Measurements from ENCODE around the gene ATP13A1. TPM values are rescaled to one million over a fixed set of nuclear protein-coding genes. Genes with fewer than 3 reads are reported as not detected.
"Not testable (repeated sequence)": the region's sequence is repeated elsewhere in the genome, so short reads cannot be mapped to it uniquely, and the experiment has no call there.

ATP13A1 gene
- total RNA-seq, 1 experiment from 2014 or later, result 73.7 TPM

DNA sequence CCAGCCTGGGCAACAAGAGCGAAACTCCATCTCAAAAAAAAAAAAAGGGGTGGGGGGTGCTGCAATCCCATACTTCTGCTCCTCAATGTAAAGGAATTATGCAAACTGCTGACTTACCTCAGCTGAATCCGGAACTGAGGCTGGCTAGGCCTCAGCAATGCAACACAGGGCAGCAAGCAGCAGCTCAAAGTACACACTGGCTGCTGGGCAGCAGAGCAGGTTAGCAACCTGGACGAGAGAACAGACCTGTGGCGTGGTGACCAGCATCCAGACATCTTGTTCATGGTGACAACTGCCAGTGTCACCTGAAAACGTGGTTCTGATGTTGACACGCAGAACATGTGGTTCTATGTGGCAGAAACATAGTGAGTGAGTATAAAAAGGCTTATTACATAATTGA is 41.4 kb upstream of the ATP13A1 start:
- POLR2A ChIA-PET, result no interaction called here
- H3K9ac ChIP-seq (ENCODE audit: low read length), result no peak overlapping the region
- intact Hi-C loops (cut with micrococcal nuclease), result no loop called here
- H3K9me3 ChIP-seq (ENCODE audit: control insufficient read depth in 1 of 2, insufficient read depth in 1 of 2, low read depth in 1 of 2, low read length in 2 of 2), result peaks cover 22 to 26% of the 10 kb centered on the region in 2 experiments; a peak in 3 of 4 replicates
- H2AFZ ChIP-seq (ENCODE audit: low read depth, low read length, poor library complexity, severe bottlenecking), result no peak overlapping the region
- no peak overlapping the region for H3K27ac ChIP-seq (ENCODE audit: low read depth, low read length)
- H3K79me2 ChIP-seq (ENCODE audit: insufficient read depth, low read length), result no peaks in the 10 kb centered on the region
- H3K4me2 ChIP-seq (ENCODE audit: low read length), result no peak overlapping the region
- DNase-seq (ENCODE audit: low read depth, low spot score), result no peak
- H3K4me1 ChIP-seq (ENCODE audit: control insufficient read depth in 1 of 2, insufficient read depth in 2 of 2, low read length in 2 of 2), result no peaks in the 10 kb centered on the region
- RAD21 ChIA-PET (ENCODE audit: low non-redundant PET in 1 of 2, low total read pairs in 2 of 2, uncharacterized antibody in 2 of 2, unreplicated experiment in 2 of 2), result no interaction called here
- no TSS peak for BruUV-seq (replicated peaks)
- H3K9me2 ChIP-seq (ENCODE audit: insufficient read depth), result no peaks in the 10 kb centered on the region
- H3K27me3 ChIP-seq (ENCODE audit: insufficient read depth, low read length), result no peaks in the 10 kb centered on the region
- no peaks in the 10 kb centered on the region for H4K20me1 ChIP-seq (ENCODE audit: insufficient read depth)
- no peak for TF ChIP-seq TCF7L2 (IDR thresholded peaks at IDR 0.05; ENCODE audit: borderline replicate concordance, extremely low read depth, insufficient read depth, insufficient read length)
- TF ChIP-seq ELF1 (IDR thresholded peaks at IDR 0.05; ENCODE audit: borderline replicate concordance, low read depth), result no peak
- no peak for TF ChIP-seq SIN3A (IDR thresholded peaks at IDR 0.05; ENCODE audit: low read depth)
- no peak for TF ChIP-seq FOSL1 (IDR thresholded peaks at IDR 0.05; ENCODE audit: low read depth)
- CTCF ChIA-PET, result no interaction called here
- no peak for ATAC-seq
- no peaks in the 10 kb centered on the region for H3K36me3 ChIP-seq (ENCODE audit: control insufficient read depth in 1 of 2, insufficient read depth in 2 of 2, low read length in 2 of 2)
- H3K4me3 ChIP-seq (replicated peaks in 1 of 2; ENCODE audit: low read depth in 1 of 2, low read length in 2 of 2), result no peak overlapping the region

DNA sequence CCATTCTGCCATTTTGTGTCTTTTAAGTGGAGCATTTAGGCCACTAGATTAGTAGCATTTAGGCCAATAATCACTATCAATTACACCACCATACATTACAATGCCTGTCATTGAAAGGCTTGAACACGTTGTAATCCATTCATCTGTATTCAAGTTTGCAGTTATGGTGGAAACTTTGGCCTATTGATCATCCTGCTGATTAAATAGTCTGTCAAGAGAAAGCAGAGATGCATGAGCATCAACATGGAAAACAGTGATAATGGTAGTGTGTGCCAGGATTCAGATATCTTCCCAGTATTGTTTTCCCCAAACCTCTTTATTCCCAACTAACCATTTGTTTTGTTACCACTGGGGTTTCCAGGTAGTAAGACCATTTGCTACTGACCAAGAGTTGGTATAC is 37.0 kb upstream of the ATP13A1 start:
- BruUV-seq (replicated peaks); RAD21 ChIA-PET (ENCODE audit: low non-redundant PET in 1 of 2, low total read pairs in 2 of 2, uncharacterized antibody in 2 of 2, unreplicated experiment in 2 of 2); H3K9me3 ChIP-seq (ENCODE audit: control insufficient read depth in 1 of 2, insufficient read depth in 1 of 2, low read depth in 1 of 2, low read length in 2 of 2); ATAC-seq; H3K4me3 ChIP-seq (replicated peaks in 1 of 2; ENCODE audit: low read depth in 1 of 2, low read length in 2 of 2); H3K9me2 ChIP-seq (ENCODE audit: insufficient read depth); H3K27me3 ChIP-seq (ENCODE audit: insufficient read depth, low read length); intact Hi-C loops (cut with micrococcal nuclease); DNase-seq (ENCODE audit: low read depth, low spot score); POLR2A ChIA-PET; H2AFZ ChIP-seq (ENCODE audit: low read depth, low read length, poor library complexity, severe bottlenecking); H3K27ac ChIP-seq (ENCODE audit: low read depth, low read length); H3K4me2 ChIP-seq (ENCODE audit: low read length); H3K79me2 ChIP-seq (ENCODE audit: insufficient read depth, low read length); H3K4me1 ChIP-seq (ENCODE audit: control insufficient read depth in 1 of 2, insufficient read depth in 2 of 2, low read length in 2 of 2); CTCF ChIA-PET; H3K9ac ChIP-seq (ENCODE audit: low read length); H3K36me3 ChIP-seq (ENCODE audit: control insufficient read depth in 1 of 2, insufficient read depth in 2 of 2, low read length in 2 of 2); H4K20me1 ChIP-seq (ENCODE audit: insufficient read depth): not testable (repeated sequence)

DNA sequence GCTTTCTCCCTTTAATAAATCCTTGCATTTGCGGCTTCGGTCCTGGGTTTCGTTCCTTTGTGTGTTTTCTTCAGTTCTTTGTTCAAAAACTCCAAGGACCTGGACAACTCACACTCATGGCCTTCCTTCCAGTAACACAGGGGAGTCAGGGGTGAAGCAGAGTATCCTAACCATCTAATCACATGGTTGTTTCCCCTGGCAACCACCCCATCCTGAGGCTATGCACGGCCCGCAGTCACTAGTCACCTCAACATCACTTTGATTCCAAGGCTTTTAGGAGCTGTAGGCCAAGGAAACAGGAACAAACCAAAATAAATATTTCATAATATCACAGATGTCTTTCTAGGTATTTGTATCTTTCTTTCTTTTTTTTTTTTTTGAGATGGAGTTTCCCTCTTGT is 34.1 kb upstream of the ATP13A1 start:
- BruUV-seq (replicated peaks), result no TSS peak
- no peak for TF ChIP-seq ZFX (IDR thresholded peaks at IDR 0.05)
- TF ChIP-seq, protein P1, sequence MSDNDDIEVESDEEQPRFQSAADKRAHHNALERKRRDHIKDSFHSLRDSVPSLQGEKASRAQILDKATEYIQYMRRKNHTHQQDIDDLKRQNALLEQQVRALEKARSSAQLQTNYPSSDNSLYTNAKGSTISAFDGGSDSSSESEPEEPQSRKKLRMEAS (IDR thresholded peaks at IDR 0.05), result no peak
- TF ChIP-seq EZH2phosphoT487 (IDR thresholded peaks at IDR 0.05; ENCODE audit: borderline replicate concordance), result no peak
- TF ChIP-seq, protein P2, sequence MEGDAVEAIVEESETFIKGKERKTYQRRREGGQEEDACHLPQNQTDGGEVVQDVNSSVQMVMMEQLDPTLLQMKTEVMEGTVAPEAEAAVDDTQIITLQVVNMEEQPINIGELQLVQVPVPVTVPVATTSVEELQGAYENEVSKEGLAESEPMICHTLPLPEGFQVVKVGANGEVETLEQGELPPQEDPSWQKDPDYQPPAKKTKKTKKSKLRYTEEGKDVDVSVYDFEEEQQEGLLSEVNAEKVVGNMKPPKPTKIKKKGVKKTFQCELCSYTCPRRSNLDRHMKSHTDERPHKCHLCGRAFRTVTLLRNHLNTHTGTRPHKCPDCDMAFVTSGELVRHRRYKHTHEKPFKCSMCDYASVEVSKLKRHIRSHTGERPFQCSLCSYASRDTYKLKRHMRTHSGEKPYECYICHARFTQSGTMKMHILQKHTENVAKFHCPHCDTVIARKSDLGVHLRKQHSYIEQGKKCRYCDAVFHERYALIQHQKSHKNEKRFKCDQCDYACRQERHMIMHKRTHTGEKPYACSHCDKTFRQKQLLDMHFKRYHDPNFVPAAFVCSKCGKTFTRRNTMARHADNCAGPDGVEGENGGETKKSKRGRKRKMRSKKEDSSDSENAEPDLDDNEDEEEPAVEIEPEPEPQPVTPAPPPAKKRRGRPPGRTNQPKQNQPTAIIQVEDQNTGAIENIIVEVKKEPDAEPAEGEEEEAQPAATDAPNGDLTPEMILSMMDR (IDR thresholded peaks at IDR 0.05 in 2 of 3, conservative IDR thresholded peaks at IDR 0.05 in 1 of 3; ENCODE audit: borderline replicate concordance in 1 of 3, insufficient read depth in 1 of 3, low read depth in 2 of 3, low read length in 2 of 3), result no peak
- TF ChIP-seq POLR2AphosphoS5 (IDR thresholded peaks at IDR 0.05; ENCODE audit: low read depth, low read length), result no peak
- no peak for TF ChIP-seq SP1 (IDR thresholded peaks at IDR 0.05; ENCODE audit: low read depth)
- TF ChIP-seq CEBPB (IDR thresholded peaks at IDR 0.05; ENCODE audit: low read depth), result no peak
- TF ChIP-seq YY1 (IDR thresholded peaks at IDR 0.05; ENCODE audit: extremely low read depth, insufficient replicate concordance, low read depth, low read length), result no peak
- no peak for TF ChIP-seq EGR1 (IDR thresholded peaks at IDR 0.05; ENCODE audit: low read depth)

More for the DNA sequence above, 34.1 kb upstream of the ATP13A1 start:
- DNase-seq (ENCODE audit: low read depth, low spot score), result no peak
- Histone ChIP-seq H3K9me2 (ENCODE audit: insufficient read depth) (no peaks in the 10 kb centered on the region), H3K9ac (ENCODE audit: low read length) (no peak overlapping the region), H3K4me3 (replicated peaks in 1 of 2; ENCODE audit: low read depth in 1 of 2, low read length in 2 of 2) (no peak overlapping the region), H3K79me2 (ENCODE audit: insufficient read depth, low read length) (no peaks in the 10 kb centered on the region), H3K36me3 (ENCODE audit: control insufficient read depth in 1 of 2, insufficient read depth in 2 of 2, low read length in 2 of 2) (no peaks in the 10 kb centered on the region), H3K27ac (ENCODE audit: low read depth, low read length) (no peak overlapping the region), H3K4me1 (ENCODE audit: control insufficient read depth in 1 of 2, insufficient read depth in 2 of 2, low read length in 2 of 2) (no peaks in the 10 kb centered on the region), H3K9me3 (ENCODE audit: control insufficient read depth in 1 of 2, insufficient read depth in 1 of 2, low read depth in 1 of 2, low read length in 2 of 2) (peaks cover 0 to 1% of the 10 kb centered on the region in 2 experiments; a peak in 2 of 4 replicates), H3K27me3 (ENCODE audit: insufficient read depth, low read length) (no peaks in the 10 kb centered on the region), H2AFZ (ENCODE audit: low read depth, low read length, poor library complexity, severe bottlenecking) (no peak overlapping the region), H3K4me2 (ENCODE audit: low read length) (no peak overlapping the region), H4K20me1 (ENCODE audit: insufficient read depth) (no peaks in the 10 kb centered on the region)
- ChIA-PET CTCF (no interaction called here), RAD21 (ENCODE audit: low non-redundant PET in 1 of 2, low total read pairs in 2 of 2, uncharacterized antibody in 2 of 2, unreplicated experiment in 2 of 2) (no interaction called here), POLR2A (no interaction called here)
- ATAC-seq, result no peak
- intact Hi-C loops (cut with micrococcal nuclease), result no loop called here

All from HCT116 (cell line).